ENCODE measurements around the gene HBEGF.

The HBEGF gene

GRCh38 chr5:140294753-140295152 is 51.6 kb downstream of the HBEGF start:
- TF ChIP-seq POLR2AphosphoS5 (IDR thresholded peaks at IDR 0.05; ENCODE audit: low read depth, low read length), result no peak
- TF ChIP-seq FOXP2 (optimal IDR thresholded peaks at IDR 0.05; ENCODE audit: borderline replicate concordance, extremely low read depth, extremely low read length, insufficient read depth), result no peak
- TF ChIP-seq TAF1 (IDR thresholded peaks at IDR 0.05; ENCODE audit: borderline replicate concordance, insufficient read depth, low read length), result no peak

DNA sequence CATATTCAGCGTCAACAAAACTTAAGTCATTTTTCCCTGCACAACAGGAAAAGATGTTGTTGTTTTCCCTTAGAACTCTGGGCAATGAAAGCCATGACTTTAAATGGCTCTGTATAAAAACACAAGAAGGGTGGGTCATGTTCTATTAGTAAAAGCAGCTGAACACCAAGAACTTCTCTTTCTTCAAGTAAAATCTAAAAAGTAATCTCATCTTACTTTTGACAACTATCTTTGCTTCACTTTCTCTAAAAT is 52.6 kb downstream of the HBEGF start:
- TF ChIP-seq FOXP2 (optimal IDR thresholded peaks at IDR 0.05; ENCODE audit: borderline replicate concordance, extremely low read depth, extremely low read length, insufficient read depth) (no peak), TAF1 (IDR thresholded peaks at IDR 0.05; ENCODE audit: borderline replicate concordance, insufficient read depth, low read length) (no peak), POLR2AphosphoS5 (IDR thresholded peaks at IDR 0.05; ENCODE audit: low read depth, low read length) (no peak), SIN3A (IDR thresholded peaks at IDR 0.05; ENCODE audit: borderline replicate concordance, insufficient read depth, low read length) (no peak), REST (IDR thresholded peaks at IDR 0.05; ENCODE audit: insufficient read depth in 1 of 2, low read depth in 2 of 2, low read length in 2 of 2) (no peak)

- peak; percentile 42; the same call in 1 of the 2 replicates for TF ChIP-seq TAF1 (IDR thresholded peaks at IDR 0.05; ENCODE audit: borderline replicate concordance, insufficient read depth, low read length)
- TF ChIP-seq POLR2AphosphoS5 (IDR thresholded peaks at IDR 0.05; ENCODE audit: low read depth, low read length), result no peak
Measured at GRCh38 chr5:140293091-140293848, 53.1 kb downstream of the HBEGF start.

- TF ChIP-seq POLR2AphosphoS5 (IDR thresholded peaks at IDR 0.05; ENCODE audit: low read depth, low read length) (no peak), SIN3A (IDR thresholded peaks at IDR 0.05; ENCODE audit: borderline replicate concordance, insufficient read depth, low read length) (no peak), TAF1 (IDR thresholded peaks at IDR 0.05; ENCODE audit: borderline replicate concordance, insufficient read depth, low read length) (no peak), FOXP2 (optimal IDR thresholded peaks at IDR 0.05; ENCODE audit: borderline replicate concordance, extremely low read depth, extremely low read length, insufficient read depth) (no peak), REST (IDR thresholded peaks at IDR 0.05; ENCODE audit: insufficient read depth in 1 of 2, low read depth in 2 of 2, low read length in 2 of 2) (no peak)
Measured at GRCh38 chr5:140292212-140293036, 54.0 kb downstream of the HBEGF start.

DNA sequence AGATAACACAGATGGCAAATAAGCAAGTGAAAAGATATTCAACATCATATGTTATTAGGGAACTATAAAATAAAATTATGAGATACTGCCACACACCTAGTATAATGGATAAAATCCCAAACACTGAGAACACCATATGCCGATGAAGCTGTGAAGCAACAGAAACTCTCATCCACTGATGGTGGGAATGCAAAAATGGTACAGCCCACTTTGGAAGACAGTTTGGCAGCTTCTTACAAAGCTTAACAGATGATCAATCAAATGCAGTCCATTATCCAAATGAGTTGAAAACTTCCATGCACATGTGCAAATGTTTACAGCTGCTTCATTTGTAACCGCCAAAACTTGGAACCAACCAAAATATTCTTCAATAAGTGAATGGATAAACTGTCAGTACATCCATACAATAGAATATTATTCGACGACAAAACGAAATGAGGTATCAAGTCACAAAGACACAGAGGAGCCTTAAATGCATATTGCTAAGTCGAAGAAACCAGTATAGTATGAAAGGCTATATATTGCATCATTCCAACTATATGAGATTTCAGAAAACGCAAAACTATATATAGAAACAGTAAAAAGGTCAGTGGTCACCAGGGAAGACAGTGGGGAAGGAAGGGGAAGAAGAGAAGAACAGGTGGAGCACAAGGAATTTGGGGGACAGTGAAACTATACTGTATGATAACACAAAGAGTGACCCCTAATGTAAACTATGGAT is 58.4 kb downstream of the HBEGF start:
- no peak for TF ChIP-seq FOXP2 (optimal IDR thresholded peaks at IDR 0.05; ENCODE audit: borderline replicate concordance, extremely low read depth, extremely low read length, insufficient read depth)
- TF ChIP-seq POLR2AphosphoS5 (IDR thresholded peaks at IDR 0.05; ENCODE audit: low read depth, low read length), result no peak
- no peak for TF ChIP-seq SIN3A (IDR thresholded peaks at IDR 0.05; ENCODE audit: borderline replicate concordance, insufficient read depth, low read length)
- no peak for TF ChIP-seq REST (IDR thresholded peaks at IDR 0.05; ENCODE audit: insufficient read depth in 1 of 2, low read depth in 2 of 2, low read length in 2 of 2)
- TF ChIP-seq TAF1 (IDR thresholded peaks at IDR 0.05; ENCODE audit: borderline replicate concordance, insufficient read depth, low read length), result no peak

All from PFSK-1 (cell line).